SU-DHL-6 (cell line): ENCODE measurements around the gene ONECUT3.

Experiments
- EZH2phosphoT487 ChIP-seq: fragments of 200-600 bp; sonication (generic), shearing (Covaris generic); conservative IDR thresholded peaks from 2 replicates; pipeline ENCODE4 v1.6.1; 2018; ENCODE audit warnings: mild to moderate bottlenecking, antibody characterized with exemption, low read length, moderate library complexity, mixed read lengths
- TF ChIP-seq, protein P1 (sequence below): fragments of 200-600 bp; sonication (generic); IDR thresholded peaks from one replicate; pipeline ENCODE4 v1.5.1; 2017; ENCODE audit warnings: antibody characterized with exemption, mild to moderate bottlenecking, low read length, moderate library complexity; ENCODE audit not compliant: insufficient read depth, poor library complexity, severe bottlenecking

DNA sequence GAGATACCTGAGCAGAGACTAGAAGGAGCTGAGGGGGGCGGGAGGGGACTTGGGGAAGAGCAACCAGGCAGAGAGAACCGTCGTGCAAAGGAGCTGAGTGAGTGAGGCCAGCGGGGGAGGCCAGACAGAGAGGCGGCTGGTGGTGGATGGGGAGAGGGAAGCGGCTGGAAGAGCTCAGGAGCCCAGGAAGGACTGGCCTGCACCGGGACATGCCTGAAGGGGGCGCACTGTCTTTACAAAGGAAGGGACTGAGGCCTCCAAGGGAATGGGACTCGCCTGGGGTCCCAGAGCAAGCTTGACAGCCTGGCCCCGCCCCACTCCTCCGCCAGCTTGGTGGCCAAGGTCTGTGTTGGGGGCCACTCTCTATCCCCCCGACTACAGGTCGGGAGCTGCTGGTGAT lies 14.9 kb downstream of the ONECUT3 start:
- TF ChIP-seq, protein P1, sequence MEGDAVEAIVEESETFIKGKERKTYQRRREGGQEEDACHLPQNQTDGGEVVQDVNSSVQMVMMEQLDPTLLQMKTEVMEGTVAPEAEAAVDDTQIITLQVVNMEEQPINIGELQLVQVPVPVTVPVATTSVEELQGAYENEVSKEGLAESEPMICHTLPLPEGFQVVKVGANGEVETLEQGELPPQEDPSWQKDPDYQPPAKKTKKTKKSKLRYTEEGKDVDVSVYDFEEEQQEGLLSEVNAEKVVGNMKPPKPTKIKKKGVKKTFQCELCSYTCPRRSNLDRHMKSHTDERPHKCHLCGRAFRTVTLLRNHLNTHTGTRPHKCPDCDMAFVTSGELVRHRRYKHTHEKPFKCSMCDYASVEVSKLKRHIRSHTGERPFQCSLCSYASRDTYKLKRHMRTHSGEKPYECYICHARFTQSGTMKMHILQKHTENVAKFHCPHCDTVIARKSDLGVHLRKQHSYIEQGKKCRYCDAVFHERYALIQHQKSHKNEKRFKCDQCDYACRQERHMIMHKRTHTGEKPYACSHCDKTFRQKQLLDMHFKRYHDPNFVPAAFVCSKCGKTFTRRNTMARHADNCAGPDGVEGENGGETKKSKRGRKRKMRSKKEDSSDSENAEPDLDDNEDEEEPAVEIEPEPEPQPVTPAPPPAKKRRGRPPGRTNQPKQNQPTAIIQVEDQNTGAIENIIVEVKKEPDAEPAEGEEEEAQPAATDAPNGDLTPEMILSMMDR = no peak
- TF ChIP-seq EZH2phosphoT487 = no peak
